GM12873 (cell line): ENCODE measurements around the gene ZYG11A.

Experiments
- CTCF ChIP-seq: IDR thresholded peaks from 2 replicates; pipeline ENCODE4 v1.5.1; 2012; ENCODE audit warnings: low read depth, mild to moderate bottlenecking, moderate library complexity, low read length, control low read depth; ENCODE audit not compliant: insufficient read depth; ENCODE audit errors: missing control alignments

The ZYG11A gene

GRCh38 chr1:52916241-52916975 is 73.8 kb downstream of the ZYG11A start:
- TF ChIP-seq CTCF: no peak

- TF ChIP-seq CTCF: no peak
These were observed 74.6 kb downstream of the ZYG11A start for GRCh38 chr1:52917156-52917555.

DNA sequence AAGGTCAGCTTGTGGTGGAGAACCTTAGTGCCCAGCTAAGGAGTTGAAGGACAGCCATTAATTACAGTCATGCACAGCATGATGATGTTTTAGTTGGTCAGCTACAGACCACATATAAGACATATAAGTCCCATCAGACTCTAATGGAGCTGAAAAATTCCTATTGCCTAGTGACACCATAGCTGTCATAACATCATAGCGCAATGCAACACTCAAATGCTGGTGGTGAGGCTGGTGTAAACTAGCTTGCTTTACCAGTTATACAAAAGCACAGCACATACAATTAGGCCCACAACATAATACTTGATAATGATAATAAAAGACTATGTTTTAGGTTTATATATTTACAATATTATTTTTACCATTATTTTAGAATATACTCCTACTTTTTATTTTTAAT is 75.0 kb downstream of the ZYG11A start:
- TF ChIP-seq CTCF: no peak

DNA sequence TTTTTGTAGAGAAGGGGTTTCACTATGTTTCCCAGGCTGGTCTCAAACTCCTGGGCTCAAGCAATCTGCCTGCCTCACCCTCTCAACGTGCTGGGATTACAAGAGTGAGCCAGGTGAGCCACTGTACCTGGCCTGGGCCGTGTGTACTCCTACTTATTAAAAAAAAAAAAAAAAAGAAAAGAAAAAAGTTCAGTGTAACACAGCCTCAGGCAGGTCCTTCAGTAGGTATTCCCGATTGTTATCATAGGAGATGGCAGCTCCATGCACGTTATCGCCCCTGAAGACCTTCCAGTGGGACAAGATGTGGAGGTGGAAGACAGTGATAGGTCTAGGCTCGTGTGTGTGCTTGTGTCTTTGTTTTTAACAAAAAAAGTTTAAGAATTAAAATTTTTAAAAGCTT is 75.6 kb downstream of the ZYG11A start:
- TF ChIP-seq CTCF: no peak

- no peak for TF ChIP-seq CTCF
These were observed 76.6 kb downstream of the ZYG11A start for GRCh38 chr1:52919051-52919722.

DNA sequence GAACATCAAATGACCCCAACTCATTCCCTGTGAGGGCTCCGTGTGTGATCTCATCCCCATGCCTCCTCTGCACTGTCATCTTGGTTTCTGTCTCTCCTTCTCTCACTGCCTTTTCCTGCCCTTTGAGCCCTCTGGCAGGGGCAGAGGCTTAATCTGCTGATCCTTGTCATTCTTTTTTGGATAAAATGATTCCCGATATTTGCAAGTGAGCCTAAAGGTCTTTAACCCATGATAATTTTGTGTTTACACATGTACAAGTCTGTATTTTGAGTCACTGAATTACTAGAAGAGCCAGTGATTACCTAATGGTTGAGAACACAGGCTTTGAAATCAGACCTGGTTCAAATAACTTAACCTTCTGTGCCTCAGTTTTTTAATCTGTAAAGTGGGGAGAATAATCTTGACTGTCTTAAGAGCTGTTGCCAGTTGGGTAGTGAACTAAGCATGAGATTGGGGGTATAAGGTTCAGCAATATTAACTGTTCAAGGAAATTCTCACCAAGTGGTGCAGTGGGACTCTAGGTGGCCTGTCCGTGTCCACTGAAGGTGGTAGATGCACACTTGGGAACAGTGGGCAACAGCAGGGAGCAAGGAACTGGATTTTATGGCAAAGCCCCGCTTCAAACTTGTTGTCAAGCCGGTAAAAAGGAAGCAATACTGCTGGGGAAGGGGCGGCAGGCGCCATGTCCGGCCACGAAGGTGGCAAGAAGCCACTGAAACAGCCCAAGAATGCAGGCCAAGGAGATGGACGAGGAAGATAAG is 77.3 kb downstream of the ZYG11A start:
- TF ChIP-seq CTCF: no peak

DNA sequence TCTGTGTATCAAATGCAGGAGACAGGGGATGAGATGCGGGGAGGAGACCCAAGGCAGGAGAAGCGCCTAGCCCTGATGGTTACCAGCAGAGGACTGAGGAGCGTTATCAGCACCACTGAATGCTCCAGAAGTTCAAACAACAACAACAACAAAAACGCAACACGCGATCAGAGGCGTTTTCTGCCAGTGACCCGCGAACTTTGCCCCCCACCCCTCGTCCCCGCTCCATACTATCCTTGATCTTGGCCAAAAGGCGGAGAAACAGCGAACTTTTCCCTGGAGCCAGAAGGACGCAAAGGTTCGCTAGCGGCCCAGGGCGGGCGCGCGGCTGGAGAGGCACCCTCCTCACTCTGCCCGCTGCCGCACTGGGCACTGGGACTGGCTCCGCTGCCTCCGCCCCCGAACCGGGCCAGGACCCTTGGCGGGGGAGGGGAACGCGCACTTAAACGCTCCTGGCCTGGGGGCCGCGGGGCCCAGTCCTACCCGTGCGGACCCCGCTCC is 78.3 kb downstream of the ZYG11A start:
- no peak for TF ChIP-seq CTCF
